Stimulated activated CD8-positive, alpha-beta memory T cell treated with anti-CD3 and anti-CD28 coated beads, Interleukin-4, amount 100 ng/mL, for 24 hours (primary cell): ENCODE measurements around the gene TYRP1.

Experiments
- DNase-seq: peaks from one replicate; pipeline ENCODE4 v3.0.0-alpha.2; 2020; ENCODE audit warnings: low read depth

The TYRP1 gene

GRCh38 chr9:12732971-12733370 lies 39.8 kb downstream of the TYRP1 start:
- DNase-seq: no peak

- DNase-seq: no peak
Observed at GRCh38 chr9:12735665-12736064, 42.5 kb downstream of the TYRP1 start.

GRCh38 chr9:12737871-12738270 lies 44.7 kb downstream of the TYRP1 start:
- DNase-seq: no peak

- no peak for DNase-seq
Observed at GRCh38 chr9:12739014-12739652, 45.9 kb downstream of the TYRP1 start.

DNA sequence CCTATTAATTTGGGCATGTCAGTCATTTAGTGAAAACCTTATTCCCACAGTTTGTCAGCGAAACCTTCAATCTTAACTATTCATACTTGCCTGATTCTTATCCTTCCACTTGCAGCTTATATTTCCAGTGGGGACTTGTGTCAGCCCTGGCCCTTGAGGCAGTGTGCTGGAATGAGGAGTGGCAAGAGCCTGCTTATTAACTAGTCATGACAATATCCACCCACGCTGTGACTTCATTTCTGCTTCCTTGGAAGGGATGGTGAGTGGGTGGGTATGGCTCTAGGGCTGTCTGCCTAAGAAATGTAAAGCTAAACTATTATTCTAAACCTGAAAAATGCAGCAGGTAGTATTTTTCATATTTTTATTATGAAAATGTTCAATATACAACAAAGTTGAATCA lies 47.7 kb downstream of the TYRP1 start:
- no peak for DNase-seq

DNA sequence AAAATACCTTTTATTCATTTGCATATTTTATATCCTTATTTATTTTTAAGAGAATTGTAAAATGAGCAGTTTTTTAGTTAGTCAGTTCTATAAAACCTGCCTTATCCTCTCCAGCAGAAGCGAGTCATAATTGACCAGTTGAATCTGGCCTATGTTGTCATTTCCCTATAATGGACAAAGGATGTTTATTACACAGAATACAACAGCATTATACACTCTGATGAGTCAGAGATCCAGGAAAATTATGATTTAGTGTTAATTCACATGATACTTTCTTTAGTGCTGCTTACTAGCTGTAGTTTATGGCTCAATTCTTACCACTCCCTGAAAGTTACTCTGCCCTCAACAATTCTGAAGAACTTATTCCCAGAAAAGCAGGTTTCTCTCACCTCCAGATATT lies 54.8 kb downstream of the TYRP1 start:
- no peak for DNase-seq

GRCh38 chr9:12748954-12749353 lies 55.8 kb downstream of the TYRP1 start:
- DNase-seq: no peak

DNA sequence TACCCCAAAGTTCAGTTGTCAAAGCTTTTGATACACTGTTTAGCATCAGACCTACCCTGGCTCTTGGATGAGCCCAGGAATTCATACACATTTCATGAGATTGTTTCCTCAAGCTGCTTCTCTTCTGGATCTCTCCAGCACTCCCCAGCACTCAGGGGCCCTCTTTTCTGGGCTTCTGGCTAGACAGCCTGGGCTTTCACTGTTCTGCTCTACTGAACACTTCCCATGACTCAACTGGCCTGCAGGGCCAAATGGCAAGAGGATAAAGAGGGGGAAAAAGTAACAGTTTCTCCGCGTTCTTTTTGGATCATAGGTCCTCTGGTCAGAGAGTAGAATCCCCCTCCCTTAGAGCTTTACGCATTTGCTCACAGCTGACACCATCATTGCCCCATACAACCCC lies 60.7 kb downstream of the TYRP1 start:
- no peak for DNase-seq

DNA sequence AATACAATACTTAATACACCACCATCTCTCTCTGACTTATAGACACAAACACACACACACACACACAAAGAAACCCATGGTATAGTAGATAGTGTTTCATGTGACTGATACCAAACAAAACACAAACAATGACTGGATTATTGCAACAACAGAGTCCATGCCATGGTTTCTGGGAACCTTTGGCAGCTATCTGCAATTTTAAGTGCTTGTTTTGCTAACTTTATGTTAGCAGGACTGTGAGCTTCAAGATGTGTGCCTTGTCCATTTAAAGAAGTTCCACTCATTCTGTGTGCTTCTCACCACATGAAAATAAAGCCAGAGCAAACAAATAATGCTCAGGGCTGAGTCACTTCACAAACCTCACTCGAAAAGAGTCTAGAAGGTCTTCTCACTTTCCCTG lies 66.6 kb downstream of the TYRP1 start:
- no peak for DNase-seq
